ENCODE results near the gene TMEM229B.

DNA sequence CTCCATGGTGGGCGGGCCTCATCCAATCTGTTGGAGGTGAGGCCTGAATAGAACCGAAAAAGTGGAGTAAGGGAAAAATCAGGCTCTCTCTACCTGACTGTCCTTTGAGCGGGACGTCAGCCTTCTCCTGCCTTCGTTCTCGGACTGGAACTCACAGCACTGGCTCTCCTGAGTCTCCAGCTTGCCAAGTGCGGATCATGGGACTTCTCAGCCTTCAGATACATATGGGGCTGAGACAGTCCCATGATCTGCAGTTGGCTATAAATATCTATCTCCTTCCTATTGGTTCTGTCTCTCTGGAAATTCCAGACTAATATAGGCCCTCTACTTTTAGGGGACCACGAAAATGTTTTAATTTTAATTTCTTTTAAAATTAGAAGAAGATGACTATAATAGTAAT lies 46.8 kb downstream of the TMEM229B start:
- TF ChIP-seq, protein P1, sequence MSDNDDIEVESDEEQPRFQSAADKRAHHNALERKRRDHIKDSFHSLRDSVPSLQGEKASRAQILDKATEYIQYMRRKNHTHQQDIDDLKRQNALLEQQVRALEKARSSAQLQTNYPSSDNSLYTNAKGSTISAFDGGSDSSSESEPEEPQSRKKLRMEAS (IDR thresholded peaks at IDR 0.05), result no peak
- TF ChIP-seq EGR1 (IDR thresholded peaks at IDR 0.05) (no peak), EP300 (IDR thresholded peaks at IDR 0.05; ENCODE audit: borderline replicate concordance) (no peak), CEBPB (IDR thresholded peaks at IDR 0.05) (no peak), RAD21 (IDR thresholded peaks at IDR 0.05; ENCODE audit: low read depth) (no peak), FOXM1 (IDR thresholded peaks at IDR 0.05; ENCODE audit: borderline replicate concordance, low read depth) (no peak), CREB1 (IDR thresholded peaks at IDR 0.05; ENCODE audit: low read depth) (no peak), TEAD4 (IDR thresholded peaks at IDR 0.05) (no peak), TAF1 (IDR thresholded peaks at IDR 0.05; ENCODE audit: low read depth) (no peak), USF1 (IDR thresholded peaks at IDR 0.05) (no peak), ZBTB7A (IDR thresholded peaks at IDR 0.05; ENCODE audit: low read depth) (no peak), NFIC (IDR thresholded peaks at IDR 0.05) (no peak), TCF12 (IDR thresholded peaks at IDR 0.05; ENCODE audit: low read depth) (no peak)
- TF ChIP-seq, protein P2, sequence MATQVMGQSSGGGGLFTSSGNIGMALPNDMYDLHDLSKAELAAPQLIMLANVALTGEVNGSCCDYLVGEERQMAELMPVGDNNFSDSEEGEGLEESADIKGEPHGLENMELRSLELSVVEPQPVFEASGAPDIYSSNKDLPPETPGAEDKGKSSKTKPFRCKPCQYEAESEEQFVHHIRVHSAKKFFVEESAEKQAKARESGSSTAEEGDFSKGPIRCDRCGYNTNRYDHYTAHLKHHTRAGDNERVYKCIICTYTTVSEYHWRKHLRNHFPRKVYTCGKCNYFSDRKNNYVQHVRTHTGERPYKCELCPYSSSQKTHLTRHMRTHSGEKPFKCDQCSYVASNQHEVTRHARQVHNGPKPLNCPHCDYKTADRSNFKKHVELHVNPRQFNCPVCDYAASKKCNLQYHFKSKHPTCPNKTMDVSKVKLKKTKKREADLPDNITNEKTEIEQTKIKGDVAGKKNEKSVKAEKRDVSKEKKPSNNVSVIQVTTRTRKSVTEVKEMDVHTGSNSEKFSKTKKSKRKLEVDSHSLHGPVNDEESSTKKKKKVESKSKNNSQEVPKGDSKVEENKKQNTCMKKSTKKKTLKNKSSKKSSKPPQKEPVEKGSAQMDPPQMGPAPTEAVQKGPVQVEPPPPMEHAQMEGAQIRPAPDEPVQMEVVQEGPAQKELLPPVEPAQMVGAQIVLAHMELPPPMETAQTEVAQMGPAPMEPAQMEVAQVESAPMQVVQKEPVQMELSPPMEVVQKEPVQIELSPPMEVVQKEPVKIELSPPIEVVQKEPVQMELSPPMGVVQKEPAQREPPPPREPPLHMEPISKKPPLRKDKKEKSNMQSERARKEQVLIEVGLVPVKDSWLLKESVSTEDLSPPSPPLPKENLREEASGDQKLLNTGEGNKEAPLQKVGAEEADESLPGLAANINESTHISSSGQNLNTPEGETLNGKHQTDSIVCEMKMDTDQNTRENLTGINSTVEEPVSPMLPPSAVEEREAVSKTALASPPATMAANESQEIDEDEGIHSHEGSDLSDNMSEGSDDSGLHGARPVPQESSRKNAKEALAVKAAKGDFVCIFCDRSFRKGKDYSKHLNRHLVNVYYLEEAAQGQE (IDR thresholded peaks at IDR 0.05; ENCODE audit: low read depth), result no peak
